Bronchial epithelial cell (primary cell): ENCODE results near the gene MAP3K15. TPM values are rescaled to one million over a fixed set of nuclear protein-coding genes. Genes with fewer than 3 reads are reported as not detected.

Experiments
- DNase-seq: peaks from one replicate; pipeline ENCODE4 v3.0.0-alpha.2; 2010; ENCODE audit warnings: low read depth
- FAIRE-seq: peaks from 2 replicates; lab custom pipeline; 2011; peaks lifted over from hg19 to GRCh38; lab: Jason Lieb, UNC
- H3K27me3 ChIP-seq: 2 replicates; pipeline ENCODE4 v1.5.1; 2011; ENCODE audit warnings: low read length; ENCODE audit not compliant: control insufficient read depth, insufficient read depth
- H3K36me3 ChIP-seq: 2 replicates; pipeline ENCODE4 v1.5.1; 2011; ENCODE audit warnings: low read length; ENCODE audit not compliant: control insufficient read depth, insufficient read depth
- H3K4me3 ChIP-seq: 2 replicates; pipeline ENCODE4 v1.5.1; 2011; ENCODE audit warnings: mild to moderate bottlenecking, low read depth, low read length, control low read depth
- CTCF ChIP-seq: IDR thresholded peaks from 2 replicates; pipeline ENCODE4 v1.5.1; 2011; ENCODE audit warnings: mild to moderate bottlenecking, moderate library complexity, low read length, control low read depth, inconsistent platforms; ENCODE audit not compliant: insufficient read depth, severe bottlenecking
- total RNA-seq: library from RNA; depleted of rRNA; stranded (reverse); fragments of >200 nt; gene quantifications from 2 replicates; pipeline ENCODE4 v1.2.1, GENCODE V29; 2014

Gene MAP3K15
- total RNA-seq = under 0.01 TPM in 1 of 2 replicates, not detected in the other

GRCh38 chrX:19514791-19515614 is at the start of gene MAP3K15:
TSS of gene MAP3K15 (minus strand) at chrX:19515508. CDS start at chrX:19515261, 247 bp downstream.
- no peaks in the 10 kb centered on the region for H3K36me3 ChIP-seq
- DNase-seq (no peak), FAIRE-seq (no peak)
- H3K27me3 ChIP-seq = peaks cover 2% of the 10 kb centered on the region
- TF ChIP-seq CTCF = no peak
- no peak within 1 kb of the TSS for H3K4me3 ChIP-seq

- FAIRE-seq (no peak), DNase-seq (no peak)
- Histone ChIP-seq H3K27me3 (no peaks in the 10 kb centered on the region), H3K36me3 (no peaks in the 10 kb centered on the region), H3K4me3 (no peak overlapping the region)
- TF ChIP-seq CTCF = no peak
Measured at GRCh38 chrX:19564606-19565005, 49.3 kb upstream of the MAP3K15 start.

- FAIRE-seq = no peak
Measured at GRCh38 chrX:19563746-19564145, 48.4 kb upstream of the MAP3K15 start.

GRCh38 chrX:19563327-19563726 is 48.0 kb upstream of the MAP3K15 start:
- TF ChIP-seq CTCF = no peak
- no peaks in the 10 kb centered on the region for H3K27me3 ChIP-seq
- no peaks in the 10 kb centered on the region for H3K36me3 ChIP-seq
- H3K4me3 ChIP-seq = no peak overlapping the region
- DNase-seq (no peak), FAIRE-seq (no peak)

More at GRCh38 chrX:19563746-19564145, 48.4 kb upstream of the MAP3K15 start:
- H3K36me3 ChIP-seq = no peaks in the 10 kb centered on the region
- no peak for TF ChIP-seq CTCF
- no peak overlapping the region for H3K4me3 ChIP-seq
- H3K27me3 ChIP-seq = no peaks in the 10 kb centered on the region
- DNase-seq = no peak

- FAIRE-seq = no peak
- Histone ChIP-seq H3K27me3 (no peaks in the 10 kb centered on the region), H3K36me3 (no peaks in the 10 kb centered on the region), H3K4me3 (no peak overlapping the region)
- TF ChIP-seq CTCF = no peak
- DNase-seq = no peak
Measured at GRCh38 chrX:19560611-19561010, 45.3 kb upstream of the MAP3K15 start.
